Measurements from ENCODE around the gene RRBP1.

Gene RRBP1

GRCh38 chr20:17586250-17586649 lies 95.8 kb downstream of the RRBP1 start:
- peaks cover 7% of the 10 kb centered on the region for H3K79me1 ChIP-seq (ENCODE audit: low read length)
- WGBS (ENCODE audit: extremely low coverage, insufficient coverage, low lambda C conversion rate) = no CpG with 5 or more reads among the region's 2 CpGs
- H3K27ac ChIP-seq (ENCODE audit: low read depth, low read length) = no peak overlapping the region
- no peak overlapping the region for H2BK5ac ChIP-seq (ENCODE audit: low read length)
- no peak overlapping the region for H4K8ac ChIP-seq (ENCODE audit: low read depth, low read length)
- H3K56ac ChIP-seq (ENCODE audit: low read length) = no peak overlapping the region
- no peaks in the 10 kb centered on the region for H3K4me1 ChIP-seq (ENCODE audit: control insufficient read depth, low read depth, low read length)
- no peak overlapping the region for H4K5ac ChIP-seq (ENCODE audit: low read length)
- no peak overlapping the region for H2BK15ac ChIP-seq (replicated peaks; ENCODE audit: low read depth)
- H3K23ac ChIP-seq (ENCODE audit: low read length) = no peak overlapping the region
- H3K4me2 ChIP-seq (ENCODE audit: low read length) = no peak overlapping the region
- H3K4ac ChIP-seq (ENCODE audit: low read depth, low read length) = no peak overlapping the region
- DNase-seq = no peak
- no peak overlapping the region for H3K18ac ChIP-seq (ENCODE audit: low read length)
- peaks cover 23% of the 10 kb centered on the region for H3K79me2 ChIP-seq (ENCODE audit: control insufficient read depth, insufficient read depth, low read length)
- H3K36me3 ChIP-seq (ENCODE audit: control insufficient read depth, insufficient read depth, low read length) = no peaks in the 10 kb centered on the region
- no peak overlapping the region for H2BK120ac ChIP-seq (ENCODE audit: low read depth, low read length)
- no peak overlapping the region for H3K4me3 ChIP-seq (ENCODE audit: low read length)
- no peak overlapping the region for H3K9ac ChIP-seq (ENCODE audit: low read length)
- no peaks in the 10 kb centered on the region for H3K27me3 ChIP-seq (ENCODE audit: insufficient read depth, low read length, poor library complexity)
- no peak overlapping the region for H2AK5ac ChIP-seq (ENCODE audit: low read length)

GRCh38 chr20:17584689-17585088 lies 97.4 kb downstream of the RRBP1 start:
- no peak overlapping the region for H2AK5ac ChIP-seq (ENCODE audit: low read length)

GRCh38 chr20:17583126-17583525 lies 98.9 kb downstream of the RRBP1 start:
- Histone ChIP-seq H3K56ac (ENCODE audit: low read length) (no peak overlapping the region), H3K4me3 (ENCODE audit: low read length) (no peak overlapping the region), H3K9ac (ENCODE audit: low read length) (no peak overlapping the region), H3K4me2 (ENCODE audit: low read length) (no peak overlapping the region), H2BK15ac (replicated peaks; ENCODE audit: low read depth) (no peak overlapping the region), H2BK5ac (ENCODE audit: low read length) (no peak overlapping the region), H4K5ac (ENCODE audit: low read length) (no peak overlapping the region), H3K23ac (ENCODE audit: low read length) (no peak overlapping the region), H3K4ac (ENCODE audit: low read depth, low read length) (no peak overlapping the region), H2AK5ac (ENCODE audit: low read length) (no peak overlapping the region), H3K27me3 (ENCODE audit: insufficient read depth, low read length, poor library complexity) (no peaks in the 10 kb centered on the region), H2BK120ac (ENCODE audit: low read depth, low read length) (no peak overlapping the region), H3K79me1 (ENCODE audit: low read length) (peaks cover 11% of the 10 kb centered on the region), H3K36me3 (ENCODE audit: control insufficient read depth, insufficient read depth, low read length) (no peaks in the 10 kb centered on the region), H3K27ac (ENCODE audit: low read depth, low read length) (no peak overlapping the region), H3K4me1 (ENCODE audit: control insufficient read depth, low read depth, low read length) (no peaks in the 10 kb centered on the region), H3K18ac (ENCODE audit: low read length) (no peak overlapping the region), H4K8ac (ENCODE audit: low read depth, low read length) (no peak overlapping the region), H3K79me2 (ENCODE audit: control insufficient read depth, insufficient read depth, low read length) (peaks cover 34% of the 10 kb centered on the region)
- no peak for DNase-seq
- WGBS (ENCODE audit: extremely low coverage, insufficient coverage, low lambda C conversion rate) = no CpG with 5 or more reads among the region's 3 CpGs

More at GRCh38 chr20:17584689-17585088, 97.4 kb downstream of the RRBP1 start:
- Histone ChIP-seq H3K79me2 (ENCODE audit: control insufficient read depth, insufficient read depth, low read length) (peaks cover 28% of the 10 kb centered on the region), H2BK15ac (replicated peaks; ENCODE audit: low read depth) (no peak overlapping the region), H4K5ac (ENCODE audit: low read length) (no peak overlapping the region), H3K79me1 (ENCODE audit: low read length) (peaks cover 11% of the 10 kb centered on the region), H3K4me3 (ENCODE audit: low read length) (no peak overlapping the region), H2BK5ac (ENCODE audit: low read length) (no peak overlapping the region), H3K27me3 (ENCODE audit: insufficient read depth, low read length, poor library complexity) (no peaks in the 10 kb centered on the region), H3K4me2 (ENCODE audit: low read length) (no peak overlapping the region), H3K4ac (ENCODE audit: low read depth, low read length) (no peak overlapping the region), H4K8ac (ENCODE audit: low read depth, low read length) (no peak overlapping the region), H2BK120ac (ENCODE audit: low read depth, low read length) (no peak overlapping the region), H3K36me3 (ENCODE audit: control insufficient read depth, insufficient read depth, low read length) (no peaks in the 10 kb centered on the region), H3K23ac (ENCODE audit: low read length) (no peak overlapping the region), H3K27ac (ENCODE audit: low read depth, low read length) (no peak overlapping the region), H3K4me1 (ENCODE audit: control insufficient read depth, low read depth, low read length) (no peaks in the 10 kb centered on the region), H3K9ac (ENCODE audit: low read length) (no peak overlapping the region), H3K18ac (ENCODE audit: low read length) (no peak overlapping the region), H3K56ac (ENCODE audit: low read length) (no peak overlapping the region)
- DNase-seq = no peak

GRCh38 chr20:17580895-17581294 lies 101.1 kb downstream of the RRBP1 start:
- Histone ChIP-seq H2BK5ac (ENCODE audit: low read length) (no peak overlapping the region), H2BK15ac (replicated peaks; ENCODE audit: low read depth) (no peak overlapping the region), H3K18ac (ENCODE audit: low read length) (no peak overlapping the region), H3K56ac (ENCODE audit: low read length) (no peak overlapping the region), H3K79me1 (ENCODE audit: low read length) (peaks cover 7% of the 10 kb centered on the region), H3K9ac (ENCODE audit: low read length) (no peak overlapping the region), H4K5ac (ENCODE audit: low read length) (no peak overlapping the region), H3K4me3 (ENCODE audit: low read length) (no peak overlapping the region), H2AK5ac (ENCODE audit: low read length) (no peak overlapping the region), H3K23ac (ENCODE audit: low read length) (no peak overlapping the region), H3K4me1 (ENCODE audit: control insufficient read depth, low read depth, low read length) (no peaks in the 10 kb centered on the region), H3K4me2 (ENCODE audit: low read length) (no peak overlapping the region), H3K27me3 (ENCODE audit: insufficient read depth, low read length, poor library complexity) (no peaks in the 10 kb centered on the region), H3K79me2 (ENCODE audit: control insufficient read depth, insufficient read depth, low read length) (peaks cover 31% of the 10 kb centered on the region), H2BK120ac (ENCODE audit: low read depth, low read length) (no peak overlapping the region), H3K4ac (ENCODE audit: low read depth, low read length) (no peak overlapping the region), H4K8ac (ENCODE audit: low read depth, low read length) (no peak overlapping the region), H3K36me3 (ENCODE audit: control insufficient read depth, insufficient read depth, low read length) (no peaks in the 10 kb centered on the region), H3K27ac (ENCODE audit: low read depth, low read length) (no peak overlapping the region)
- 100% methylated on average over 1 of the region's 2 CpGs for WGBS (ENCODE audit: extremely low coverage, insufficient coverage, low lambda C conversion rate)
- no peak for DNase-seq

- no peak overlapping the region for H2BK15ac ChIP-seq (replicated peaks; ENCODE audit: low read depth)
- H3K27ac ChIP-seq (ENCODE audit: low read depth, low read length) = no peak overlapping the region
- H3K18ac ChIP-seq (ENCODE audit: low read length) = no peak overlapping the region
- H4K5ac ChIP-seq (ENCODE audit: low read length) = no peak overlapping the region
- no CpG with 5 or more reads among the region's 4 CpGs for WGBS (ENCODE audit: extremely low coverage, insufficient coverage, low lambda C conversion rate)
- H3K4ac ChIP-seq (ENCODE audit: low read depth, low read length) = no peak overlapping the region
- no peak overlapping the region for H3K4me2 ChIP-seq (ENCODE audit: low read length)
- H3K9ac ChIP-seq (ENCODE audit: low read length) = no peak overlapping the region
- no peak for DNase-seq
- no peak overlapping the region for H4K8ac ChIP-seq (ENCODE audit: low read depth, low read length)
- peaks cover 39% of the 10 kb centered on the region for H3K79me2 ChIP-seq (ENCODE audit: control insufficient read depth, insufficient read depth, low read length)
- H3K79me1 ChIP-seq (ENCODE audit: low read length) = peaks cover 7% of the 10 kb centered on the region
- H3K56ac ChIP-seq (ENCODE audit: low read length) = no peak overlapping the region
- H3K23ac ChIP-seq (ENCODE audit: low read length) = no peak overlapping the region
- H3K4me1 ChIP-seq (ENCODE audit: control insufficient read depth, low read depth, low read length) = no peaks in the 10 kb centered on the region
- no peak overlapping the region for H2AK5ac ChIP-seq (ENCODE audit: low read length)
- H2BK120ac ChIP-seq (ENCODE audit: low read depth, low read length) = no peak overlapping the region
- H3K4me3 ChIP-seq (ENCODE audit: low read length) = no peak overlapping the region
- H3K27me3 ChIP-seq (ENCODE audit: insufficient read depth, low read length, poor library complexity) = no peaks in the 10 kb centered on the region
- H2BK5ac ChIP-seq (ENCODE audit: low read length) = no peak overlapping the region
- H3K36me3 ChIP-seq (ENCODE audit: control insufficient read depth, insufficient read depth, low read length) = no peaks in the 10 kb centered on the region
These were observed 102.5 kb downstream of the RRBP1 start for GRCh38 chr20:17579369-17580039.

- no peak overlapping the region for H3K4me3 ChIP-seq (ENCODE audit: low read length)
- peaks cover 10% of the 10 kb centered on the region for H3K79me1 ChIP-seq (ENCODE audit: low read length)
- no peaks in the 10 kb centered on the region for H3K36me3 ChIP-seq (ENCODE audit: control insufficient read depth, insufficient read depth, low read length)
- no peak for DNase-seq
- no peak overlapping the region for H2BK15ac ChIP-seq (replicated peaks; ENCODE audit: low read depth)
- H3K4ac ChIP-seq (ENCODE audit: low read depth, low read length) = no peak overlapping the region
- no peak overlapping the region for H3K9ac ChIP-seq (ENCODE audit: low read length)
- no peaks in the 10 kb centered on the region for H3K27me3 ChIP-seq (ENCODE audit: insufficient read depth, low read length, poor library complexity)
- no peak overlapping the region for H2BK5ac ChIP-seq (ENCODE audit: low read length)
- H3K23ac ChIP-seq (ENCODE audit: low read length) = no peak overlapping the region
- no peak overlapping the region for H2BK120ac ChIP-seq (ENCODE audit: low read depth, low read length)
- no peak overlapping the region for H3K18ac ChIP-seq (ENCODE audit: low read length)
- no peaks in the 10 kb centered on the region for H3K4me1 ChIP-seq (ENCODE audit: control insufficient read depth, low read depth, low read length)
- no peak overlapping the region for H3K56ac ChIP-seq (ENCODE audit: low read length)
- H3K79me2 ChIP-seq (ENCODE audit: control insufficient read depth, insufficient read depth, low read length) = peaks cover 53% of the 10 kb centered on the region
- no peak overlapping the region for H4K8ac ChIP-seq (ENCODE audit: low read depth, low read length)
- WGBS (ENCODE audit: extremely low coverage, insufficient coverage, low lambda C conversion rate) = no CpG with 5 or more reads among the region's 8 CpGs
- H3K4me2 ChIP-seq (ENCODE audit: low read length) = no peak overlapping the region
- no peak overlapping the region for H3K27ac ChIP-seq (ENCODE audit: low read depth, low read length)
- no peak overlapping the region for H4K5ac ChIP-seq (ENCODE audit: low read length)
- no peak overlapping the region for H2AK5ac ChIP-seq (ENCODE audit: low read length)
These were observed 105.8 kb downstream of the RRBP1 start for GRCh38 chr20:17576215-17576614.
